Choroid plexus epithelial cell (primary cell): ENCODE data around the gene SPC25.

Source experiments
- DNase-seq: peaks from one replicate; pipeline ENCODE4 v3.0.0-alpha.2; 2010; ENCODE audit warnings: low read depth
- H3K4me3 ChIP-seq: 2 replicates; pipeline ENCODE4 v1.5.1; 2011; ENCODE audit warnings: low read depth, mild to moderate bottlenecking, control low read depth, low read length, moderate library complexity
- CTCF ChIP-seq: conservative IDR thresholded peaks from 2 replicates; pipeline ENCODE4 v1.5.1; 2011; ENCODE audit warnings: low read depth, mild to moderate bottlenecking, control low read depth, inconsistent platforms, low read length, moderate library complexity

SPC25 gene

GRCh38 chr2:168821577-168821976 is 68.7 kb downstream of the SPC25 start:
- no peak for DNase-seq
- no peak overlapping the region for H3K4me3 ChIP-seq
- no peak for TF ChIP-seq CTCF
